CD4-positive, alpha-beta T cell treated with Interleukin-6 at 100 ng/mL for 8 hours (primary cell): ENCODE data around the gene AHR.
"Not testable (repeated sequence)": the region's sequence is repeated elsewhere in the genome, so short reads cannot be mapped to it uniquely, and the experiment has no call there.

ENCODE experiments used
- DNase-seq: peaks from one replicate; pipeline ENCODE4 v3.0.0-alpha.2; 2020; ENCODE audit warnings: mixed read lengths, low spot score

The AHR gene

DNA sequence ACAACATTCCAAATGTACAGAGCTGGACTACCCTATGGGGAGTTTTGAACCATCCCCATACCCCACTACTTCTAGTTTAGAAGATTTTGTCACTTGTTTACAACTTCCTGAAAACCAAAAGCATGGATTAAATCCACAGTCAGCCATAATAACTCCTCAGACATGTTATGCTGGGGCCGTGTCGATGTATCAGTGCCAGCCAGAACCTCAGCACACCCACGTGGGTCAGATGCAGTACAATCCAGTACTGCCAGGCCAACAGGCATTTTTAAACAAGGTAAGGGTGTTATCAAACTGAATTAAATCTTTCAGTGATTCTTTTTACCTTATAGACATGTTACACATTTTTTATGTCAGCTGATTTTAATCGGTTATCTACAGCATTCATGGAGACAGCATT lies 41.5 kb downstream of the AHR start:
- DNase-seq = no peak

DNA sequence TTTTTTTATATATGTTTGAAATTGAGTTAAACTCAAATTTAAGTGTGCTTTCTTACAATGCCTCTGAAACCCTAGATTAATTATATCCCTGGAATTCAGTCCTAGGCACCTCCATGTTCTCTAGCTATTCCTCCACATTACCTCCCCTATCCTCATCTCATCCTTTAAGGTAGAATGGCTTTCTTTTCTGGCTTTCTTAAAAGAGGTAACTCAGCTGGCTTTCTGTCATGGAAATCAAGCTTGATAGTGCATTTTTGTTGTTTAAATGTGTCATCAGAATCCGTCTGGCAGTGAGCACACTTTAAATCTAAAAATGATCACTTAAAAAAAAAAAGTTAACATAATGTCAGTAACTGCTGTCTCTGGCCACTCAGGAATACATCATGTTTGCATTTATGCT lies 42.2 kb downstream of the AHR start:
- no peak for DNase-seq

DNA sequence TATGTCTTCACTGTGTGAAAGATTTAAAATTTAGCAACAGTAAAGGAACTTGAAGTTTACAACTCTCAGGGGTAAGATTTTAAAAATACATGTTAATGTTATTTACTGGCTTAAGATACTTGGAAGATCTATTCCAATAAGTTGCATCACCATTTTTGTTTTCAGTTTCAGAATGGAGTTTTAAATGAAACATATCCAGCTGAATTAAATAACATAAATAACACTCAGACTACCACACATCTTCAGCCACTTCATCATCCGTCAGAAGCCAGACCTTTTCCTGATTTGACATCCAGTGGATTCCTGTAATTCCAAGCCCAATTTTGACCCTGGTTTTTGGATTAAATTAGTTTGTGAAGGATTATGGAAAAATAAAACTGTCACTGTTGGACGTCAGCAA lies 44.3 kb downstream of the AHR start:
- no peak for DNase-seq

DNA sequence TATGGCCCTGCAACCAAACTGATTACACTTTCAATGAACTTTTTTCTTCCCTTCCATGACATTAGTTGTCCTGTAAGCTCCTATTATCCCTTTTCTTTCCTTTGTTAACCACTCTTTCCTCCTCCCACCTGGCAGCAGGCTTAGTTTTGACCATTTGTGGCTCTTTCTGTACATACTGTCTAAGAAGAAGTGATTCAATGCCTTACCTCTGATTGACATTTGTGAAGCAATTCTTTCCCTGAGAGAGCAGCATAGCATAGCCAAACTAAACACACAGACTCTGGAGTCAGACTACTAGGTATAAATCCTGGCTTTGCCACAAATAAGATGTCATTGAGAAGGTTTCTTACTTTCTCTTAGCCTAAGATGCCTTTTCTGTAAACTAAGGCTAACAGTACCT lies 48.9 kb downstream of the AHR start:
- DNase-seq = no peak

DNA sequence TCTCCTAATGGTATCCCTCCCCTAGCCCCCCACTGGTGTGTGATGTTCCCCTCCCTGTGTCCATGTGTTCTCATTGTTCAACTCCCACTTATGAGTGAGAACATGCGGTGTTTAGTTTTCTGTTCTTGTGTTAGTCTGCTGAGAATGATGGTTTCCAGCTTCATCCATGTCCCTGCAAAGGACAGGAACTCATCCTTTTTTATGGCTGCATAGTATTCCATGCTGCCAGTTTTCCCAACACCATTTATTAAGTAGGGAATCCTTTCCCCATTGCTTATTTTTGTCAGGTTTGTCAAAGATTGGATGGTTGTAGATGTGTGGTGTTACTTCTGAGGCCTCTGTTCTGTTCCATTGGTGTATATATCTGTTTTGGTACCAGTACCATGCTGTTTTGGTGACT lies 50.5 kb downstream of the AHR start:
- not testable (repeated sequence) for DNase-seq

DNA sequence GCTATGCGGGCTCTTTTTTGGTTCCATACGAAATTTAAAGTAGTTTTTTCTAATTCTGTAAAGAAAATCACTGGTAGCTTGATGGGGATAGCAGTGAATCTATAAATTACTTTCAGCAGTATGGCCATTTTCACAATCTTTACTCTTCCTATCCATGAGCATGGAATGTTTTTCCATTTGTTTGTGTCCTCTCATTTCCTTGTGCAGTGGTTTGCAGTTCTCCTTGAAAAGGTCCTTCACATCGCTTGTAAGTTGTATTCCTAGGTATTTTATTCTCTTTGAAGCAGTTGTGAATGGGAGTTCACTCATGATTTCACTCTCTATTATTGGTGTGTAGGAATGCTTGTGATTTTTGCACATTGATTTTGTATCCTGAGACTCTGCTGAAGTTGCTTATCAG lies 51.9 kb downstream of the AHR start:
- DNase-seq = not testable (repeated sequence)

DNA sequence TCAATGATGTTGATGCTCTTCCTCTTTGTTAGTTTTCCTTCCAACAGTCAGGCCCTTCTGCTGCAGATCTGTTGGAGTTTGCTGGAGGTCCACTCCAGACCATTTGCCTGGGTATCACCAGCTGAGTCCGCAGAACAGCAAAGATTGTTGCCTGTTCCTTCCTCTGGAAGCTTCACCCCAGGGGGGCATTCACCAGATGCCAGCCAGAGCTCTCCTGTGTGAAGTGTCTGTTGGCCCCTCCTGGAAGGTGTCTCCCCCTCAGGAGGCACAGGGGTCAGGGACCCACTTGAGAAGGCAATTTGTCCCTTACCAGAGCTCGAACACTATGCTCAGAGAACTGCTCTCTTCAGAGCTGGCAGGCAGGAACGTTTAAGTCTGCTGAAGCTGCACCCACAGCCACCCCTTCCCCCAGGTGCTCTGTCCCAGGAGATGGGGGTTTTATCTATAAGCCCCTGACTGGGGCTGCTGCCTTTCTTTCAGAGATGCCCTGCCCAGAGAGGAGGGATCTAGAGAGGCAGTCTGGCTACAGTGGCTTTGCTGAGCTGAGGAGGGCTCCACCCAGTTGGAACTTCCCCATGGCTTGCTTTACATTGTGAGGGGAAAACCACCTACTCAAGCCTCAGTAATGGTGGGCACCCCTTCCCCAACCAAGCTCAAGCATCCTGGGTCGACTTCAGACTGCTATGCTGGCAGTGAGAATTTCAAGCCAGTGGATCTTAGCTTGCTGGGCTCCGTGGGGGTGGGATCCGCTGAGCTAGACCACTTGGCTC lies 55.4 kb downstream of the AHR start:
- DNase-seq = not testable (repeated sequence)

DNA sequence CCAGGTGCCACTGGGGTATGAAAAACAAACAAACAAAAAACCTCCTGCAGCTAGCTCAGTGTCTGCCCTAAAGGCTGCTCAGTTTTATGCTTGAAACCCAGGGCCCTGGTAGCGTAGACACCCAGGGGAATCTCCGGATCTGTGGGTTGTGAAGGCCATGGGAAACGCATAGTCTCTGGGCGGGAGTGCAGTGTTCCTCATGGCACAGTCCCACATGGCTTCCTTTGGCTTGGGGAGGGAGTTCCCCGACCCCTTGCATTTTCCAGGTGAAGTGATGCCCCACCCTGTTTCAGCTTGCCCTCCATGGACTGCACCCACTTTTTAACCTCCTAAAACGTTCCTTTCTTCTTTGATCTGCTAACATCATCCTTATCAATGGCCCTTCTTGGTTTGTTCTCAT lies 56.0 kb downstream of the AHR start:
- DNase-seq = no peak

DNA sequence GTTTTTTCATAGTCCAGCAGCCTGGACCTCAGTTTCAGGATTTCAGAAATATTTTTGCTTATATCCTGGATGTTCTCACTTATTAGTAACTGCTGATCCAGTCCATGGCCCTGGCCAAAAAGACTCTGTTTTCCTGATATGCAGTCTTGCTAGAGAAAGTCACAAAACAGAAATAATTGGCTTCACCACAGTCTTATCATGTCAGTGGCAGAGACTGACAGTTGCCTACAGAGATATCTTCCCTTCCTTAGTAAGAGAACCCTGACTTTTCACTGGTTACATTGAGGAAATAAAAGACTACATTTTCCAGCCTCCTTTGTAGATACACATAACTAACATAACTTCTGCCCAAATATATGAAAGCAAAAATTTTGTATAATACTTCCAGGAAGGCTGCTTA lies 56.6 kb downstream of the AHR start:
- no peak for DNase-seq

DNA sequence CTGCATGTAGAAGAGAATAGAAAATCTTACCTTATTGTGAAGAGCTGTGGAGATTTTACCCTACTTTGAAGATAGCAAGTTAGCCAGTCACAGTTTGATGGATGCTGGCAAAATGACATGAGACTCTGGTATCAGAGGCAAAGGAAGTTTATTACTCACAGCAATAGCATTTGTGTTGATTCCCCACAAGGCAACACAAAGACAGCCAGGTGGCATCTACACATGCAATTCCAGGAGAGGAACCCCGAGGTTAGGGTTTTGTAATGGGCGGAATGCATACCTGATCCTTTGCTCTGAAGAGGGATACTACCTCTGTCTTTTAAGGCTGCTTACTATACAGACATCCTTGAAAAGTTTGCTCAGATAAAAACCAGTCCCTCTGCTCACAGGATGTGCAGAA lies 59.5 kb downstream of the AHR start:
- no peak for DNase-seq

DNA sequence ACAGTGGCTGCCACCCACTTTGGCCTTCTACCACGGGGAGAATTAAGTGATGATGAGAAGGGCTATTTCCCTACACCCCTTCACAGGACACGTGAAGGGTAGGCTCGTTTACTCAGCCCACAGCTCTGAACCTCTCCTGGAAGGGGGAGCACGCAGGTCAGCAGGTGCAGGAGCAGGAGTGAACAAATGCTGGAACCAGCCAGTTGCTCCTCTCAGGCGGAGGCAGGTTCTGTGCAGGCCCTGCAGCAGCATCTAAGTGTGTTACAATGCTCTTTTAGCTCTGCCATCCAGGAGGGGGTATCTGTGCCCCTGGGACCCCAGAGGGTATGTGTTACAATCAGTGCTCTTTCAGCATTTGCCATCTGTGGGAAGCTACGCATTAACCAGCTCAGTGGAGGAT lies 61.2 kb downstream of the AHR start:
- DNase-seq = no peak

DNA sequence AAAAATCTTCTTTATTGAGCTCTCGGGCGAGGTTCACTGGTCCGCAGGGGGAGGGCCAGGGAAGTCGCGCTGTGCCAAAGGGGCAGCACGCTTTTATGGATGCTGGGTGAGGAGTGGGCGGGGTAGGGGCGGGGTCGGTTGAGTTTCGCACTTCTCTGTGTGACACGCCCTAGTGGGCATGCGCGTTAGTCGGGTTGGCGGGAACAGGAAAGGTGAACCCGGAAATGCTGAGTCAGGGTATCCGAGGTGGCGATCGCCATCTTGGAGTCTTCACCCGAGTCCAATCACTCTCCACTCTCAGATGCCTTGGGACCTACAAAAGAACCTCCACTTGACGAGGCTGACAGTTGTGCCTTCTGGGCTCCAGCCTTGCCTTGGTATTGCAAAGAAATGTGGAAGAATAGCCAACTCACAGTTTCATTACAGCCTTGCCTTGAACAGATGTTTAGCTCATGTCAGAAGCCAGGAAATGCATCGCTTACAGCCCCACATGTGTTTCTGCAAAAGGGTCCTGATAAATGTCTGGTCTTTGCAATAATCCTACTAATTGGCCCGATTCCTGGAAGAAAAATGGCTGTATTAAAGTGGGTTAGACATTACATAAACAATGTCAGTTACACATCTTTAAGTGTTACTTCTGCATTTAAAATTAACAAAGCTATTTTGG lies 64.1 kb downstream of the AHR start:
- DNase-seq = no peak

DNA sequence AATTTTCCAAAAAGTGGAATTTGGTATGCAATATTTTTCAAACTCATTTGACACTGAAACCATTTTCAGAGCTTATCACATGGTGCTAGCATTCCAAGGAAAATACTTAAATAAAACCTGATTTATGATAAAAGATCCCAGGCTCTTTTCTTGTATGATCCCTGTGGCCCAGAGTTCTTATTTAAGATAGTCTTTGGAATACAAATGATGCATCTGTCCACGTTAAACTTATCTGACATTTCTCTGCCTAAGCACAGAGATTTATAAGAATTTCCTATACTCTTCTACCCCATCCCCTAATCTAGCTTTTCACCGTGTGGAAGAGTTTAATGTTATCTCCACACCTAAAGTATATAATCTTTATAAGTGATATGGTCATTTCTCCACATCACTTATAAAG lies 66.2 kb downstream of the AHR start:
- DNase-seq = no peak

DNA sequence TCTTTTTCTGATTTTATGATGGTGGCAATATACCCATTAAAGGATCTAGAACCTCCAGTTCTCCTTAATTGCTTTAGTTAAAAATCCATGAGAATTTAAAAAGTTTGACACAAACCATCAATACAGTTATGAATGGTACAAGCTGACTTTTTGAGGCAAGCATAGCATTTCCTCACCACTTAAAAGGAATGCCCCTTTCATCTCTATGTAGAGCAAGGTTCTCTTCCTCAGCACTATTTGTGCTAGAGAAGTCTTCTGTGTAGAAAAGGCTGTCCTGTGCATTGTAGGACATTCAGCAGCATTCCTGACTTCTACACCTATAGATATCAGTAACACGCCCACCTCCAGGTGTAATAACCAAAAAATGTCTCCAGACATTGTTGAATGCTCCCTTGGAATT lies 67.3 kb downstream of the AHR start:
- no peak for DNase-seq

DNA sequence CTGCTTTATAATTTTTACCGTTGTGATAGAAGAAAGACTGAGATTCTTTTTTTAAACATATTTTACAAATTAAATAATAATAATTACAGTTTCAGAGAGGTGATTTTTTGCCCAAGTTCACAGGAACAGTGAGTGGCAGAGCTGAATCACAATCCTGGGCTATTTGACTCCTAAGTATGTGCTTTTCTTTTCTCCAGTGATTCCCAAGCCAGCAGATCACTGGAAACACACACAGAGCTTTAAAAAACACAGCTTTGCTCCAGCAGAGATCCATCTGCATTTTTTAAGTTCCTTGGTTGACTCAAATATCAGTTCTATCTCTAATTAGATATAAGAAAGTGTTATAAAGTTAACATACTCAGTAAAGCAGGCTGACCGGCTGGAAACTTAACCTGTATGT lies 69.0 kb downstream of the AHR start:
- no peak for DNase-seq

DNA sequence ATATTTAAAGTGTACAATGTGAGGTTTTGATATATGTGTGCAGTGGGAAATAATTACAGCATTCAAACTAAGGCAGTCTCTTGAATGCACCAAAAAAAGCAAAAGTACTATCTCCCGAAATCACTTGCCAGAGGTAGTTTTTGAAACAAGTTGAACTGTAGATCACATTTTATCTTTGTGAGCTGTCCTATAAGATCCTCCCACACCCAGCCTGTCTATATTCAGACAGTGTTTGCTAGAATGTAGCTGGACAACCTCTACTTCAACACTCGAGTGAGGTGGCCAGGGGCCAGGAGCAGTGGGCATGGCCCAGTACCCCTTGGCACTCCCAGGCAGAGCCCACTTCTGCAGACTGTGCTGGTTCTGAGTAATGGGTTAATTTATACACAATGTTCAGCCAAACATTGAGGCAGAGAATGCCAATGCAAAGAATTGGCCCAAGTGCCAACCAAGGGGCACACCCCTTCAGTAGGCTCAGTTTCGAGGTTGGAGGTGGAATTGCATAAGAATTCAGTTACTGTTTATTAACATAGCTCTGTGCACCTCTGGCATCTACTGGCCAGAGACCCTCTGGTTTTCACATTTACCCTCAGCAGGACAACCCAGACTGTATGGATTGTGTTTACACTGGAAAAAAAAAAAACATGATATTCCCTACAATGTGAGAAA lies 70.5 kb downstream of the AHR start:
- no peak for DNase-seq

DNA sequence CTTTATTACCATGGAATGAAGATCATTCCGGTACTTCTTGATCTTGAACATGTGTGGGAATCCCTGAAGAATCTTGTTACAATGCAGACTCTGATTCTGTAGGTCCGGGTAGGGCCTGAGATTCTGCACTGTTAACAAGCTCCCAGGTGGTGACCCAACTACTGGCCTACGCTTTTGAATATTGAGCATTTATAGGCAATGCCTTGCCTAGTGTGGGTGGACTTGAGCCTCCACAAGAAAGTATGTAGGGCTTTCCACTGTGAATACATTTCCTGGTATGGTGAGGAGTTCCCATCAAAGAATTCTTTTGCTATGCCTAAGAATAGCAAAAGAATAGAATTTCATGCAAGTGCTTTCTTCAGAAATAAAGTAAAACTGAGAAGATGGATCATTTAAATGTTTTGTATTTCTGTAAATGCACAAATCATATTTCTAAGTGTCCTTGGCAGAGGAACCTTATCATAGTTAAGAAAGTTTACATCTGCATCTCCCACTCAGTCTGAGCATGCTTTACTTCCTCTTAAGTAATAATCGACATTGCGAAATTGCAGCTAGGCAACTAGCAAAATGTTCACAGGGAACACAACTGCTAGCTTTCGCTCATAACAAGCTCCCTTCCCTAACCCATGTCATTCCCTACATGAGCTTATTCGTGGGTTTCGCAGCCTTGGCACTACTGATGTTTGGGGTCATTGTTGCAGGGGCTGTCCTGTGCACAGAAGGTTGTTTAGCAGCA lies 71.4 kb downstream of the AHR start:
- DNase-seq = no peak

DNA sequence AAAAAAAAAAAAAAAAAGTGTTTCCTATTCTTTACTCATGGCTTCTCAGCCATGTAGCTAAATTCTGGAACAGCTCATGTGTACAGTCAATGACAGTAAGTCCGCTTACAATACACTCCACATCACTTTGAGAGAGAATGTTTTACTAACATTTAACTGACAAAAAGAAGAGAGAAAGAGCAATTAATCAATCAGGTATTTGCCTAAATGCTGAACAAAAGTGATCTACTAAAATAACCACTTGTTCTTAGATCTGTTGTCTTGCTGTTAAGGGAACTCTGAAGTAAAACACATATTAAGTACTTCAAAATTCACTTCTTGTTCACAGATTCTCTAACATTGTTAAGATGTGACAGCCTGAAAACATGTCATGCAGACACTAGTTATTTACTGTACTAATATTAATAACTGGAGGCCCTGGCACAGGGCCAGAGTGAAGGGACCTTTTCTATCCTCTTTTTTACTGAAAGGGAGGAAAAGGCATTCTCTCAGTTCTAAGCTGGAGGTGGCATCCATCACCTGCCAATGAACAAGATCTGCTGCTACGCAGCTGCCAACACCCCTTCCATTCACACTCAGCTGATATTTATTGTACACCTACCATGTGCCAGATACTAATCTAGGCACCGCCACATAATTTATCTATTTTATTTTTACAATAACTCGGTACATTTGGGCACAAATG lies 72.6 kb downstream of the AHR start:
- no peak for DNase-seq

DNA sequence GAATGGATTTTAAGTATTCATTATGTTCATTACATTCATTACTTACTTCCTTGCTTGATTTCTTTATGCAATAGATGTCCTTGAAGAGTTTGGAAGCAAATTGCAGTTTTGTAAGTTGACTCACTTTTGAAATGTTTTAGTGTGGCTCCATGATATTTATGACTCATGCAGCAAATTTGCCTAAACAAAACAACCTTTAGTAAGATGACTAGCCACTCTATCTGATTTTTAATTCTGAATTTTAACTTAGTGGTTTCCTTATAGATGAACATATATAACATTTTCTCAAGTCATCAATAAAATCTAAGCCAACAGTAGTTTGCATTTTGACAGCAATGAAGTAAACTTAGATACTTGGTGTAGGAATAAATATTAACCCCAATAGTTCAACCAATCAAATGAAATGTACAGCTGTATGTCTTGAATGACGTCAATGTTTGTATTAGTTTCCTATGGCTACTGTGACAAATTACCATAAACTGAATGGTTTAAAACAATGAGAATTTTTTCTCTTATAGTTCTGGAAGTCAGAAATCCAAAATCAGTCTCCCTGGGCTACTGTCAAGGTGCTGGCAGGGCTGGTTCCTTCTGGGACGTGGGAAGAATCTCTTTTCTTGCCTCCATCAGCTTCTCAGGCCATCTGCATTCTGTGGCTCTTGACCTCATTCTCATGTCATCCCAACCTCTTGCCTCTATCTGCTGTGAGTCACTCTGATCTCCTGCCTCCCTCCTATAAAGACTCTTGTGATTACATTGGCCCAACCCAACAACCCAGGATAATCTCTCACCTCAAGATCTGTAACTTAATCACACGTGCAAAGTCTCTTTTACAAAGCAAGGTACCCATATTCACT lies 73.4 kb downstream of the AHR start:
- no peak for DNase-seq

DNA sequence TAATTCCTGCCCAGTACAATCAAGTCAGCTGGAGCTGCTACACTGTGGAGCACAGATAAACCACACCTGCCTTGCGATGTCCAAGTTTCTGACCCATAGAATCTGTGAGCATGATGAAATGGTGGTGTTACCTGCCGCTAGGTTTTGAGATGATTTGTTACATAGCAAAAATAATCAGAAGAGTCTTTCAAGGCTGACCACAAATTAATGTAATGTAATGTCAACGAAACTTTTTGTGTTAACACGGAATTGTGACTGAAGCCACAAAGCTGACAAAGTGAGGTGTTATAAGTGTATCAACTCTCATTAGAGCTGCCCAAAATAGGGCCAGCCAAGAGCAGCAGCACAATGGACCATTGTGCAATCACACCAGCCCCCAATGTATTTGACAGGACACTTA lies 75.7 kb downstream of the AHR start:
- no peak for DNase-seq

DNA sequence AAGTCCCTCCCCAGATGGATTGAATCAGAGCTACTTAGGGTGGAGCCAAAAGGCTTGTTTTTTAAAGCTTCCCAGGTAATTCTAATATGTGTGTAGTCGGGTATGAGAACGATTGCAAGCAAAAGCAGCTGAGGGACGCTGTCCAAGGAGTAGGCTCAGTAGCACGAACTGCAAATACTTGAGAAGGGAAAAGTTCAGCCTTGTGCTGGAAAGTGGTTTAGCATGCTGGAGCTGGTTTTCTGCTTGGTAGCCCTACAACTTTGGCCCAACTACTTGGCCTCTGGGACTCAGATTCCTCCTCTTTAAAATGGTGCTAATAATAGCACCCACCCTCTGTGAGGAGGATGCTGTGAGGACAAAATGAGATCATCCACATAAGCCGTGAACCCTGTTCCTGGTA lies 76.2 kb downstream of the AHR start:
- DNase-seq = no peak
